ENCODE results near the gene UMAD1. TPM values are rescaled to one million over a fixed set of nuclear protein-coding genes. Genes with fewer than 3 reads are reported as not detected.

UMAD1 gene
- total RNA-seq, 1 donor from 2014 or later, result 12.8 TPM

DNA sequence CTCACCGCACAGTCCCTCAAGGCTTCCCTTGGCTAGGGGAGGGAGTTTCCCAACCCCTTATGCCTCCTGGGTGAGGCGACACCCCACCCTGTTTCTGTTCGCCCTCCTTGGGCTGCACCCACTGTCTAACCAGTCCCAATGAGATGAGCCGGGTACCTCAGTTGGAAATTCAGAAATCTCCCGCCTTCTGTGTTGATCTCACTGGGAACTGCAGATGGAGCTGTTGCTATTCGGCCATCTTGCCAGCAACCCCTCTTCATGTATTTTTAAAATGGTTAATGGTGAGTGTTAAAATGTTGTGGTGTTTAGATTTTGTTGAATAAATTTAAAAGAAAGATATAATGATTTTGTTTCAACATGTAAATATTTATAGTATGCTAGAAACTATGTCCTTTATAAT lies 22.0 kb downstream of the UMAD1 start:
- DNase-seq (ENCODE audit: low spot score, unreplicated experiment), result no peak
- no peaks in the 10 kb centered on the region for H3K27me3 Mint-ChIP-seq
- TF ChIP-seq, protein P1, sequence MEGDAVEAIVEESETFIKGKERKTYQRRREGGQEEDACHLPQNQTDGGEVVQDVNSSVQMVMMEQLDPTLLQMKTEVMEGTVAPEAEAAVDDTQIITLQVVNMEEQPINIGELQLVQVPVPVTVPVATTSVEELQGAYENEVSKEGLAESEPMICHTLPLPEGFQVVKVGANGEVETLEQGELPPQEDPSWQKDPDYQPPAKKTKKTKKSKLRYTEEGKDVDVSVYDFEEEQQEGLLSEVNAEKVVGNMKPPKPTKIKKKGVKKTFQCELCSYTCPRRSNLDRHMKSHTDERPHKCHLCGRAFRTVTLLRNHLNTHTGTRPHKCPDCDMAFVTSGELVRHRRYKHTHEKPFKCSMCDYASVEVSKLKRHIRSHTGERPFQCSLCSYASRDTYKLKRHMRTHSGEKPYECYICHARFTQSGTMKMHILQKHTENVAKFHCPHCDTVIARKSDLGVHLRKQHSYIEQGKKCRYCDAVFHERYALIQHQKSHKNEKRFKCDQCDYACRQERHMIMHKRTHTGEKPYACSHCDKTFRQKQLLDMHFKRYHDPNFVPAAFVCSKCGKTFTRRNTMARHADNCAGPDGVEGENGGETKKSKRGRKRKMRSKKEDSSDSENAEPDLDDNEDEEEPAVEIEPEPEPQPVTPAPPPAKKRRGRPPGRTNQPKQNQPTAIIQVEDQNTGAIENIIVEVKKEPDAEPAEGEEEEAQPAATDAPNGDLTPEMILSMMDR (IDR thresholded peaks at IDR 0.05; ENCODE audit: unreplicated experiment), result peak; percentile 43
- no peak overlapping the region for H3K27ac Mint-ChIP-seq
- H3K4me1 Mint-ChIP-seq (ENCODE audit: low read depth), result peaks cover 16% of the 10 kb centered on the region
- H3K9me3 Mint-ChIP-seq (ENCODE audit: low read depth), result peaks cover 27% of the 10 kb centered on the region
- H3K4me3 Mint-ChIP-seq (ENCODE audit: low read depth), result no peak overlapping the region
- peaks cover 24% of the 10 kb centered on the region for H3K36me3 Mint-ChIP-seq (ENCODE audit: insufficient read depth)

DNA sequence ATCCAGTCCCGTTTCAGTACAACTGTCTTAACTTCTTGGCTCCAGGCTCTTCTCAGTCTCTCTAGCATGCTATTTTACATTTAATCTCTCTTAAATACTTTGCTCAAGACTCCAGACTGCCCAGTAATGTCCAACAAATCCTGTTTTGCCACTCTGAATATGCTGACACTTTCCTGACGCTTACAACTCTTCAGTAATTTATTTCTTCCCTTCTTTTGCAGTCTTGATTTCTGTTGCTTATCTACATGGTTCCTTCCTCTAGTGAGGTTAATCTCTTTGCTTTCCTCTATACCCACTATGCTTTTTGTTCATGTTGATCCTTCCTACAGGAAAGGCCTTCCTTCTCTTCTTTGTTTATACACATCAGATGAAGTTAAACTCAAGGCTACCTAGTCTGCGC lies 23.7 kb downstream of the UMAD1 start:
- Mint-ChIP-seq H3K27ac (no peak overlapping the region), H3K36me3 (ENCODE audit: insufficient read depth) (peaks cover 12% of the 10 kb centered on the region), H3K27me3 (no peaks in the 10 kb centered on the region), H3K4me3 (ENCODE audit: low read depth) (no peak overlapping the region), H3K4me1 (ENCODE audit: low read depth) (peaks cover 16% of the 10 kb centered on the region), H3K9me3 (ENCODE audit: low read depth) (peaks cover 9% of the 10 kb centered on the region)
- TF ChIP-seq, protein P1 (IDR thresholded peaks at IDR 0.05; ENCODE audit: unreplicated experiment), result no peak
- no peak for DNase-seq (ENCODE audit: low spot score, unreplicated experiment)

DNA sequence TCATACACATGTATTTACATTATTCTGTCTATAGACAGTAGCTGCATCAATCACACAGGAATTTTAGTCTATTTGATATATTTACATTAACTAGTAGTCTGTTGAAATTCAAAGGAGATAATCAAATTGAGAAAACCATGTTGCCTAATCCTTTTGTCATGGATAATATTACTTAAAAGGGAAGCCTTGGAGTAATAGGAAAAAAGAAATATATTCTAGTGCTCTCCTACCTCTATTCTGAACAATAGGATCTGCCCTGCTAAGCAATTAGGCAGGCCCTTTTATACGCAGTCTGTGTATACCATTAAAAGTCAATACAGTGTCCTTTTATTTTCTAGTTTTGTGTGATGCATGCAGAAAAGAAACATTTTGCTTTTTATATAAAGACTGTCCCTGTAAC lies 24.5 kb downstream of the UMAD1 start:
- Mint-ChIP-seq H3K27me3 (no peaks in the 10 kb centered on the region), H3K36me3 (ENCODE audit: insufficient read depth) (peaks cover 5% of the 10 kb centered on the region), H3K4me3 (ENCODE audit: low read depth) (no peak overlapping the region), H3K4me1 (ENCODE audit: low read depth) (peaks cover 16% of the 10 kb centered on the region), H3K27ac (no peak overlapping the region), H3K9me3 (ENCODE audit: low read depth) (peaks cover 2% of the 10 kb centered on the region)
- no peak for DNase-seq (ENCODE audit: low spot score, unreplicated experiment)
- TF ChIP-seq, protein P1 (IDR thresholded peaks at IDR 0.05; ENCODE audit: unreplicated experiment), result no peak

DNA sequence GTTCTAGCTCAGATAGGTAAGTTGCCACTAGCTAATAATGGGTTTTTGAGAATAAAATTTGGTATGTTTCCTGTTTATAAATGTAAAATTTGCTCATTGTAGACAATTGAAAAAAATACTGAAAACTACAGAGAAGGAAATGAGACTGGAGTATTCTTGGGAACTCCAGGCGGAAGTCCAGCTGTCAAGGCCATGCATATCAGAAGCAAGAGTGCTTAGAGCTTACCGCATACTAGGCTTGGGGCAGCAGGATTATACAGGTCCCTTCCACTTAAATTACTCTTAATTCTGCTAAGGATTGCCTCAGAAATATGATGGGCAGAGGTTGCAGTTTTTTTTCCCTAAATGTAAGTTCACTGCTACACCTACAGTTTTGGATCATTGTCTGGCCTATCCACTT lies 26.6 kb downstream of the UMAD1 start:
- TF ChIP-seq, protein P1 (IDR thresholded peaks at IDR 0.05; ENCODE audit: unreplicated experiment), result no peak
- DNase-seq (ENCODE audit: low spot score, unreplicated experiment), result no peak
- Mint-ChIP-seq H3K27ac (no peak overlapping the region), H3K4me1 (ENCODE audit: low read depth) (peaks cover 15% of the 10 kb centered on the region), H3K9me3 (ENCODE audit: low read depth) (no peaks in the 10 kb centered on the region), H3K36me3 (ENCODE audit: insufficient read depth) (peaks cover 1% of the 10 kb centered on the region), H3K4me3 (ENCODE audit: low read depth) (no peak overlapping the region), H3K27me3 (no peaks in the 10 kb centered on the region)

DNA sequence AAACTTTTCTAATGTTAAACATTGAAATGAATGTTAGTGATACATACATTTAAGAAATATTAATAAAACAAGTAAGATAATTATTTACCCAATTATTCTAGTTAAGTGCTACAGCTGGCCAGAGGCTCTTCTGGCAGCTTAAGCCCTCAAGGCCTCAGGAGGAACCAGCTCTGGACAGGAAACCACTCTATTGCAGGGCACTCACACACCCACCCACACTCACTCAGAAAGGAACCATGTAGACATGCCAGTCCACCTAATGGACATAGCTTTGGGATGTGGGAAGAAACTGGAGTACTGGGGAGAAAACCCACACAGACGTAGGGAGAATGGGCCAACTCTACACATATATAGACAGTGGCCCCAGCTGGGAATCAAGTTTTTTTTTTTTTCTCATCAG lies 28.2 kb downstream of the UMAD1 start:
- TF ChIP-seq, protein P1 (IDR thresholded peaks at IDR 0.05; ENCODE audit: unreplicated experiment), result no peak
- peaks cover 3% of the 10 kb centered on the region for H3K36me3 Mint-ChIP-seq (ENCODE audit: insufficient read depth)
- no peaks in the 10 kb centered on the region for H3K27me3 Mint-ChIP-seq
- H3K27ac Mint-ChIP-seq, result no peak overlapping the region
- H3K4me1 Mint-ChIP-seq (ENCODE audit: low read depth), result peaks cover 9% of the 10 kb centered on the region
- no peaks in the 10 kb centered on the region for H3K9me3 Mint-ChIP-seq (ENCODE audit: low read depth)
- DNase-seq (ENCODE audit: low spot score, unreplicated experiment), result no peak
- no peak overlapping the region for H3K4me3 Mint-ChIP-seq (ENCODE audit: low read depth)
